NOMO-1 (cell line): ENCODE results near the gene PTPN2.

Experiments
- DNase-seq, 2 experiments: peaks; one replicate each; lab custom pipeline; 2025; ENCODE audit not compliant: unreplicated experiment in 2 of 2; lab: John Stamatoyannopoulos, UW

PTPN2 gene

GRCh38 chr18:12828116-12829051 lies 55.7 kb downstream of the PTPN2 start:
- DNase-seq: no peak

GRCh38 chr18:12827588-12827987 lies 56.4 kb downstream of the PTPN2 start:
- DNase-seq: no peak

DNA sequence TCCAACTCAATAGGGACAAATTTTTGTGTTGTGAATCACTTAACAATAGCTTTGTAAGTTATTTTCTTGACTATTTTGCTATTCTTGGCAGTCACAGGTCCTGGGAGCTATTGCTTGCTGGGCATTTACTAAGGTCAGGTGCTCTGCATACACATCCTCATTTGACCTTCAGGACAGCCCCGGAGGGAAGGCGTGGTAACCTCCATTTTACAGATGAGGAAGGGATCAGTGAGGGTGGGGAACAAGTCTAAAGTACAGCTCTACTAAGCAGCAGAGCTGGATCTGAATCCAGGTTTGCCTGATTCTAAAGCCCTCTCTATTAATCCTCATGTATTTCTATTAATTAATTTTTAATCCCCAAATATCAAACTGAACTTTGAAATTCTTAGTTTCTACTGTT lies 58.8 kb downstream of the PTPN2 start:
- DNase-seq: no peak

- DNase-seq: no peak
Observed at GRCh38 chr18:12823892-12824291, 60.1 kb downstream of the PTPN2 start.

- DNase-seq: no peak
Observed at GRCh38 chr18:12821408-12821807, 62.6 kb downstream of the PTPN2 start.

DNA sequence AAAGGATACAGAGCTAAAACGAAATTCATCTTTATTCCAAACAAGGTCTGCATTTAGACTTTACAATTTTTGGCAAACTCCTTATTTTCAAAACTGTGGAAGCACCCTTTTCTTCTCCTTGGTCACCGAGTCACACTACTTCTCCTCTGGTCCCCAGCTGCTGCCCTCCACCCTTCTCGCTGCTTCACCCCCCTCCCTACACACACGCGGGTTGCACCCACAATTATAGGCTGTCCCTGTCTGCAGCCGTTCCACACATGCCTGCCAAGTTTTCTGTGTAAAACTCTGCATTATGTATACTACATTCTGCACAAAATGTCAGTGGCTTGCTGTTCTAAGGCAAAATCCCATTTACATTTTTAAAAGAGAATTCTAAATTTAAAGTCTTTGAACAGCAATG lies 63.5 kb downstream of the PTPN2 start:
- DNase-seq: no peak

- DNase-seq: no peak
Observed at GRCh38 chr18:12819841-12820240, 64.2 kb downstream of the PTPN2 start.

DNA sequence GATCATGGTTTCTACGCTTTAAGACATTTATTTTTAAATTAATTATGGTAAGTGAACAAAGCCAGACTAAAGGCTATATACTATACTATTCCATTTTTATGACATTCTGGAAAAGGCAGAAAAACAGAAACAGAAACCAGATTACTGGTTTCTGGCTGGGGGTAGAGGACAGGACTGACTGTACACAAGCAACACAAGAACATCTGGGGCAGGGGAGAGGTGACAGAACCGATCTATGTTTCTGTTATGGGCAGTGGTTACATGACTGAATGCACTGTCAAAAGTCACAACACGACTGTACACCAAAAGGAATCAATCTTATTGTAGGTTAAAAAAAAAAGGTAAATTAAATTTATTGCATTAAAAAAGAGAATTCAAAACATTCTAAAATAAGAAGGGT lies 64.7 kb downstream of the PTPN2 start:
- DNase-seq: no peak

- DNase-seq: no peak
Observed at GRCh38 chr18:12818243-12818642, 65.8 kb downstream of the PTPN2 start.

- DNase-seq: no peak
Observed at GRCh38 chr18:12816451-12816850, 67.6 kb downstream of the PTPN2 start.

- DNase-seq: no peak
Observed at GRCh38 chr18:12811191-12811950, 72.7 kb downstream of the PTPN2 start.

DNA sequence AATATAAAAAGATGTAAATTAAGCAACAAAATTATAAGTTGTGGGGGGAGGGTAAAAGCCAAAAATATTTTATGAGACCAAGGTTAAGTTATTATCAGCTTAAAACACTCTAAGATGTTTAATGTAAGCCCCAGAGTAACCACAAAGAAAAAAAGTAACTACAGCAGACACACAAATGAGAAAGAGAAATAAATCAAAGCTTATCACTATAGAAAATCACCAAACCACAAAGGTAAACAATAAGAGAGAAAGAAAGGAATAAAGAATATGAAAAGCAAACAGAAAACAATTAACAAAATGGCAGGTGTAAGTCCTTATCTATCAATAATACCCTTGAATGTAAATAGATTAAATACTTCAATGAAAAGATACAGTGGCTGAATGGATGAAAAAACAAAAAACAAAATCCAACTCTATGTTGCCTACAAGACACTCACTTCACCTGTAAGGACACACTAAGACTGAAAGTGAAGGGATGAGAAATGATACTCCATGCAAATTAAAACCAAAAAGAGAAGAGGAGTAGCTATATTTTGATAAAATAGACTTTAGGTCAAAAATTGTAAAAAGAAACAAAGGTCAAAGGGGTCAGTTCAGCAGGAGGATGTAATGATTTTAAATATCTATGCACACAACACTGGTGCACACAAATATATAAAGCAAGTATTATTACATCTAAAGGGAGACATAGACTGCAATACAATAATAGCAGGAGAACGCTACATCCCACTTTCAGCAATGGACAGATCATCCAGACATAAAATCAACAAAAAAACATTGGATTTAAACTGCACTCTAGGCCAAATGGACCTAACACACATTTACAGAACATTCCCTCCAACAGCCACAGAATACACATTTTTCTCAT lies 80.7 kb downstream of the PTPN2 start:
- DNase-seq: no peak

GRCh38 chr18:12802538-12802937 lies 81.5 kb downstream of the PTPN2 start:
- no peak for DNase-seq

DNA sequence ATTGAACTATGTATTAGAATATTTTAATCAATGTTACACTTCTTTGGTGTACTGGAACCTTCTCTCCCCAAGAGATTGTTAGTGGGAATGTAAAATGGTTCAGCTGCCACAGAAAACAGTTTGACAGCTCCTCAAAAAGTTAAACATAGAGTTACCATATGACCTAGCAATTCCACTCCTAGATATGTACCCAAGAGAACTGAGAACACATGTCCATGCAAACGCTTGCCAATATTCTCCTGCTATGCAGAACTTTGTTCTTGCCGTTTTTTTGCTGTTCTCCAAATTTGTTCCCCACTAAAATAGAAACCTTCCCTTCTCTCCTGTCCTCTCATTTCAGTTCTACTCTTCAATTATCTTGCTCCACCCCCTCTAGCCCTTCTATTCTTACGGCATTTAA lies 87.6 kb downstream of the PTPN2 start:
- DNase-seq: no peak

GRCh38 chr18:12791610-12792009 lies 92.4 kb downstream of the PTPN2 start:
- DNase-seq: no peak

DNA sequence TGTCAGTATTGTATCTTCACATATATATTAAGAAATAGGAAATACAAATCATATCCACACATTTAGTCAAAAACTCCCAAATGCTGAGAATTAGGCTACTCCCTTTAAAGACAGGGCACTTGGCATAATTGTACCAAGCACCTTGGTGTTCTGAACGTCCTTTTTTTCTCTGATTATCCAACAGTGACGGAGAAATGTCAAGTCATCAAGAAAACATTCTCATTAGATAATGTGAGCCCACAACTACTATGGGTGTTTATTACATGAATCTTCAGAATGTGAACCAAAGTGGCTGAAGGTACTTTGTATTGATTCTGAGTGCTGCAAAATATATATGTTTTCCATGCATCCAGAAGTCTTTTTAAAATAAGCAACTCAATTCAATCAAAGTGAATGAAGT lies 97.4 kb downstream of the PTPN2 start:
- DNase-seq: no peak

DNA sequence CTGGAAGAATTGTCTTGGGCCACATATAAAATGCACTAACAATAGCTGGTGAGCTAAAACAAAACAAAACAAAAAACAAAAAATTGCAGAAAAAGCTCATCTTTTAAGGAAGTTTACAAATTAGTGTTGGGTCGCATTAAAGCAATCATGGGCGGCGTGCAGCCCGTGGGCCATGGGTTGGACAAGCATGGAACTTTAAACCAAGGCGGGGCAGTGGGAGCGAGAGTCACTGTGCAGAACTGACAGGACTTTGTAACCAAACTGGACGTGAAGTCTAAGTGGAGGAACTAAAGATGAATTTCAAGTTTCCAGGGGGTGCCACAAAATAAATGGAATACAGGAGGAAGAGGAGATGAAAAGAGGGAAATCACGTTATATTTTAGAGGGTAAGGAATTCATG lies 100.5 kb downstream of the PTPN2 start:
- DNase-seq: no peak

- no peak for DNase-seq
Observed at GRCh38 chr18:12782521-12782920, 101.5 kb downstream of the PTPN2 start.

GRCh38 chr18:12779456-12779855 lies 104.6 kb downstream of the PTPN2 start:
- no peak for DNase-seq

DNA sequence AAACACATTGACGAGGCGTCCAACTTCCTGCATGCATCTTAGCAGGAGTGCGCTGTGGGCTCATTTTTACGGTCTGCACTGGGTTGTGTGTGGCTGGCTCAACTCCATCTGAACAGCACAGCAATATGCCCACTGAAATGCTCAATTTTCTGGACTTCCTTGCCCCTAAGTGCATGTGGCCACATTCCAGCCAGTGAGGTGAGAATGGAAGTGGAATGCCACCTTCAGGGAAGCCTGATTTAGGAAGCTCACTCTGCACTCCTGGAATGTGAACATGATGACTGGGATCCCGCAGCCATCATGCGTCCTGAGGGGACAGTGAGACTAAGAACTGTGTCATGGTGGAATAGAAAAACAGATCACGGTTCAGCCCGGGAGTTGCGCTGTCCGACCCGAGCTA lies 105.0 kb downstream of the PTPN2 start:
- no peak for DNase-seq

GRCh38 chr18:12777500-12777944 lies 106.5 kb downstream of the PTPN2 start:
- no peak for DNase-seq
